Common myeloid progenitor, CD34-positive (primary cell): ENCODE results near the gene FERMT2.

Experiments
- CTCF ChIA-PET: fragments of 350-600 bp; sonication (Branson Sonifier 250); formaldehyde crosslinking; loops from one replicate; lab custom pipeline; 2021; ENCODE audit warnings: antibody characterized with exemption; lab: Charles Lee
- POLR2A ChIA-PET: fragments of 350-600 bp; sonication (Branson Sonifier 250); formaldehyde crosslinking; loops from one replicate; lab custom pipeline; 2021; ENCODE audit warnings: antibody characterized with exemption; lab: Charles Lee
- DNase-seq, 3 donors: peaks; one replicate each; pipeline versions ENCODE4 v3.0.0 to v3.0.0-alpha.2; 2013
- H3K27ac ChIP-seq, 2 experiments: 1 replicate in 1 of 2; 2 replicates in 1 of 2; pipeline ENCODE4 v1.7.0; 2013; ENCODE audit warnings: inconsistent platforms in 2 of 2, low read length in 2 of 2, mild to moderate bottlenecking in 2 of 2, low read depth in 1 of 2, moderate library complexity in 1 of 2; ENCODE audit not compliant: severe bottlenecking in 2 of 2, insufficient read depth in 1 of 2, poor library complexity in 1 of 2
- H3K27me3 ChIP-seq, 5 experiments: replicated peaks in 2 of 5; 1 replicate in 3 of 5; 2 replicates in 2 of 5; pipeline versions ENCODE4 v1.6.1 to v1.7.0; 2013; ENCODE audit warnings: low read length in 4 of 5, mild to moderate bottlenecking in 2 of 5, moderate library complexity in 2 of 5, inconsistent platforms in 1 of 5; ENCODE audit not compliant: insufficient read depth in 5 of 5, control insufficient read depth in 4 of 5
- H3K36me3 ChIP-seq, 4 experiments: 1 replicate in 2 of 4; 2 replicates in 2 of 4; pipeline versions ENCODE4 v1.6.1 to v1.7.0; 2013; ENCODE audit warnings: low read length in 3 of 4, control low read depth in 1 of 4, mild to moderate bottlenecking in 1 of 4; ENCODE audit not compliant: control insufficient read depth in 4 of 4, insufficient read depth in 4 of 4
- H3K4me1 ChIP-seq, 4 experiments: 1 replicate in 3 of 4; 2 replicates in 1 of 4; pipeline versions ENCODE4 v1.6.1 to v1.7.1; 2013; ENCODE audit warnings: low read length in 3 of 4, mild to moderate bottlenecking in 3 of 4, control low read depth in 1 of 4, inconsistent platforms in 1 of 4, moderate library complexity in 1 of 4; ENCODE audit not compliant: control insufficient read depth in 4 of 4, insufficient read depth in 4 of 4; ENCODE audit errors: control extremely low read depth in 1 of 4
- H3K4me3 ChIP-seq, 7 experiments: 1 replicate in 4 of 7; 2 replicates in 3 of 7; pipeline versions ENCODE4 v1.5.1 to v1.7.0; 2013; ENCODE audit warnings: mild to moderate bottlenecking in 7 of 7, low read length in 6 of 7, moderate library complexity in 6 of 7, inconsistent platforms in 2 of 7, low read depth in 2 of 7, control low read depth in 1 of 7; ENCODE audit not compliant: insufficient read depth in 4 of 7, control insufficient read depth in 1 of 7; ENCODE audit errors: extremely low read depth in 1 of 7
- H3K9me3 ChIP-seq, 5 experiments: 1 replicate in 4 of 5; 2 replicates in 1 of 5; pipeline versions ENCODE4 v1.6.1 to v1.7.1; 2013; ENCODE audit warnings: low read length in 4 of 5, mild to moderate bottlenecking in 2 of 5, inconsistent platforms in 1 of 5, low read depth in 1 of 5, moderate library complexity in 1 of 5; ENCODE audit not compliant: control insufficient read depth in 4 of 5, insufficient read depth in 2 of 5; ENCODE audit errors: control extremely low read depth in 1 of 5
- WGBS: methylation state at CpG from one replicate; pipeline ENCODE4 v1.1.5; 2013; ENCODE audit not compliant: insufficient coverage; 5-methylcytosine and 5-hydroxymethylcytosine counted together

The FERMT2 gene

GRCh38 chr14:52918486-52918885 is 32.4 kb downstream of the FERMT2 start:
- CTCF ChIA-PET: interaction anchor here (0.9 to 1.4 kb wide), 3 partner anchors 24 to 117 kb away, joined by 3 read pairs; no protein-coding TSS in a partner anchor
- peaks cover 9 to 28% (median 14%) of the 10 kb centered on the region in 4 experiments for H3K4me1 ChIP-seq
- H3K9me3 ChIP-seq: no peaks in the 10 kb centered on the region
- no peaks in the 10 kb centered on the region for H3K36me3 ChIP-seq
- POLR2A ChIA-PET: interaction anchor here (0.5 to 1.1 kb wide), 2 partner anchors 182 to 1135 kb away, joined by 3 to 4 read pairs; no protein-coding TSS in a partner anchor
- H3K4me3 ChIP-seq: no peak overlapping the region
- peak overlapping the region in 1 of 2 experiments; percentile 54 for H3K27ac ChIP-seq
- DNase-seq: peak; percentile 78 to 95 (median 90)
- no peaks in the 10 kb centered on the region for H3K27me3 ChIP-seq

- no peak overlapping the region for H3K4me3 ChIP-seq
- ChIA-PET POLR2A (no interaction called here), CTCF (interaction anchor here (0.9 to 1.7 kb wide), 3 partner anchors 11 to 116 kb away, joined by 3 read pairs; no protein-coding TSS in a partner anchor)
- no peaks in the 10 kb centered on the region for H3K36me3 ChIP-seq
- H3K27me3 ChIP-seq: no peaks in the 10 kb centered on the region
- H3K27ac ChIP-seq: peak overlapping the region in 1 of 2 experiments; percentile 45
- DNase-seq: peak in 2 of 3 donors; percentile 6 to 20
- peaks cover 9 to 28% (median 14%) of the 10 kb centered on the region in 4 experiments for H3K4me1 ChIP-seq
- H3K9me3 ChIP-seq: no peaks in the 10 kb centered on the region
- WGBS: no CpG with 5 or more reads among the region's 1 CpG
These were observed 33.1 kb downstream of the FERMT2 start for GRCh38 chr14:52917735-52918134.

- Histone ChIP-seq H3K4me3 (no peak overlapping the region), H3K36me3 (no peaks in the 10 kb centered on the region), H3K9me3 (no peaks in the 10 kb centered on the region), H3K4me1 (peaks cover 9 to 22% (median 14%) of the 10 kb centered on the region in 4 experiments), H3K27ac (no peak overlapping the region), H3K27me3 (no peaks in the 10 kb centered on the region)
- ChIA-PET POLR2A (no interaction called here), CTCF (no interaction called here)
- 95% methylated on average over 2 of the region's 3 CpGs for WGBS
- no peak for DNase-seq
These were observed 36.6 kb downstream of the FERMT2 start for GRCh38 chr14:52914295-52914694.

- H3K4me1 ChIP-seq: peaks cover 4 to 15% (median 8%) of the 10 kb centered on the region in 4 experiments
- DNase-seq: no peak
- no peak overlapping the region for H3K4me3 ChIP-seq
- H3K9me3 ChIP-seq: no peaks in the 10 kb centered on the region
- no peaks in the 10 kb centered on the region for H3K27me3 ChIP-seq
- no peak overlapping the region for H3K27ac ChIP-seq
- H3K36me3 ChIP-seq: no peaks in the 10 kb centered on the region
- CTCF ChIA-PET: interaction anchor here (0.7 kb wide), 1 partner anchor 35 kb away, joined by 3 read pairs; no protein-coding TSS in a partner anchor
- POLR2A ChIA-PET: no interaction called here
- 63% methylated on average over 3 of the region's 4 CpGs for WGBS
These were observed 37.6 kb downstream of the FERMT2 start for GRCh38 chr14:52913271-52913670.

- POLR2A ChIA-PET: no interaction called here
These were observed 38.9 kb downstream of the FERMT2 start for GRCh38 chr14:52911904-52912303.

GRCh38 chr14:52910572-52910971 is 40.3 kb downstream of the FERMT2 start:
- Histone ChIP-seq H3K4me3 (no peak overlapping the region), H3K36me3 (no peaks in the 10 kb centered on the region), H3K27ac (no peak overlapping the region), H3K9me3 (no peaks in the 10 kb centered on the region), H3K27me3 (no peaks in the 10 kb centered on the region), H3K4me1 (no peaks in the 10 kb centered on the region)
- DNase-seq: no peak
- no CpG with 5 or more reads among the region's 2 CpGs for WGBS
- ChIA-PET CTCF (interaction anchor here (1.3 to 1.4 kb wide), 2 partner anchors 11 to 50 kb away, joined by 3 to 4 read pairs; no protein-coding TSS in a partner anchor), POLR2A (no interaction called here)

More at GRCh38 chr14:52911904-52912303, 38.9 kb downstream of the FERMT2 start:
- H3K4me3 ChIP-seq: no peak overlapping the region
- WGBS: 100% methylated on average over 1 of the region's 3 CpGs
- H3K27me3 ChIP-seq: no peaks in the 10 kb centered on the region
- no peaks in the 10 kb centered on the region for H3K9me3 ChIP-seq
- no peak overlapping the region for H3K27ac ChIP-seq
- H3K36me3 ChIP-seq: no peaks in the 10 kb centered on the region
- peaks cover 0 to 2% (median 0%) of the 10 kb centered on the region in 4 experiments for H3K4me1 ChIP-seq
- CTCF ChIA-PET: no interaction called here
- DNase-seq: no peak

- CTCF ChIA-PET: interaction anchor here (1.6 kb wide), 1 partner anchor 44 kb away, joined by 3 read pairs; no protein-coding TSS in a partner anchor
- Histone ChIP-seq H3K4me3 (no peak overlapping the region), H3K4me1 (no peaks in the 10 kb centered on the region), H3K27me3 (no peaks in the 10 kb centered on the region), H3K9me3 (no peaks in the 10 kb centered on the region), H3K27ac (no peak overlapping the region), H3K36me3 (no peaks in the 10 kb centered on the region)
- WGBS: 96% methylated on average over 3 of the region's 5 CpGs
- POLR2A ChIA-PET: no interaction called here
- DNase-seq: no peak
These were observed 42.9 kb downstream of the FERMT2 start for GRCh38 chr14:52907949-52908348.
